ENCODE results near the gene IL1RAP.

- no peak for TF ChIP-seq CTCF (IDR thresholded peaks at IDR 0.05; ENCODE audit: insufficient read depth, low read length)
- no peak for TF ChIP-seq POLR2AphosphoS5 (IDR thresholded peaks at IDR 0.05; ENCODE audit: low read depth)
- no peak for TF ChIP-seq GABPA (IDR thresholded peaks at IDR 0.05; ENCODE audit: low read depth)
- TF ChIP-seq REST (IDR thresholded peaks at IDR 0.05; ENCODE audit: insufficient replicate concordance, low read depth): no peak
Measured at GRCh38 chr3:190606596-190606995, 92.7 kb downstream of the IL1RAP start.
